Aorta (tissue), 5 donors: ENCODE measurements around the gene ACSF3. TPM values are rescaled to one million over a fixed set of nuclear protein-coding genes. Genes with fewer than 3 reads are reported as not detected.
A peak's percentile ranks its signal among the peaks of the same experiment; 100 is the strongest.
"Not testable (repeated sequence)": the region's sequence is repeated elsewhere in the genome, so short reads cannot be mapped to it uniquely, and the experiment has no call there.

Source experiments
- ATAC-seq: fragments of 200-7000 bp; cut with Tn5 transposase; one replicate; pipeline ENCODE4 v1.9.1; 2022; ENCODE audit warnings: moderate library complexity; ENCODE audit not compliant: low FRiP score
- DNase-seq, 2 donors: peaks; one replicate each; pipeline ENCODE4 v3.0.0-alpha.2; 2020
- H3K27ac ChIP-seq, 2 donors: one replicate each; pipeline ENCODE4 v1.5.1; 2013; ENCODE audit warnings: low read length in 2 of 2, mild to moderate bottlenecking in 2 of 2, moderate library complexity in 2 of 2, control low read depth in 1 of 2, inconsistent platforms in 1 of 2, low read depth in 1 of 2
- H3K27me3 ChIP-seq, 2 donors: one replicate each; pipeline ENCODE4 v1.6.1; 2013; ENCODE audit warnings: control low read depth in 1 of 2, low read length in 1 of 2, mild to moderate bottlenecking in 1 of 2, moderate library complexity in 1 of 2; ENCODE audit not compliant: insufficient read depth in 2 of 2, control insufficient read depth in 1 of 2
- H3K36me3 ChIP-seq, 2 donors: one replicate each; pipeline ENCODE4 v1.6.1; 2013; ENCODE audit warnings: control low read depth in 1 of 2, low read length in 1 of 2, mild to moderate bottlenecking in 1 of 2; ENCODE audit not compliant: insufficient read depth in 2 of 2, control insufficient read depth in 1 of 2
- H3K4me1 ChIP-seq, 2 donors: one replicate each; pipeline ENCODE4 v1.6.1; 2013; ENCODE audit warnings: low read length in 2 of 2, control low read depth in 1 of 2, mild to moderate bottlenecking in 1 of 2, moderate library complexity in 1 of 2; ENCODE audit not compliant: insufficient read depth in 2 of 2, control insufficient read depth in 1 of 2
- H3K4me3 ChIP-seq, 2 donors: one replicate each; pipeline ENCODE4 v1.5.1; 2013; ENCODE audit warnings: low read length in 2 of 2, control low read depth in 1 of 2, mild to moderate bottlenecking in 1 of 2
- H3K9me3 ChIP-seq: one replicate; pipeline ENCODE4 v1.6.1; 2013; ENCODE audit warnings: mild to moderate bottlenecking, low read length; ENCODE audit not compliant: control insufficient read depth
- WGBS, 2 donors: extraction: QIAGEN DNeasy Blood & Tissue Kit; methylation state at CpG; one replicate each; pipeline ENCODE4 v1.1.7; 2013; 5-methylcytosine and 5-hydroxymethylcytosine counted together
- intact Hi-C, 2 donors: fragments of 100-400 bp; cut with DNase I; formaldehyde crosslinking; loops; one replicate each; pipeline versions ENCODE4 v1.14.2 to v1.15.0; 2022
- polyA plus RNA-seq, 2 donors: library from polyadenylated mRNA; stranded (reverse); fragments of 200-250 nt; gene quantifications; one replicate each; pipeline ENCODE4 v1.2.3, GENCODE V29; 2013
- total RNA-seq, 2 donors: library from RNA; stranded (reverse); fragmentation: NEBNext Ultra II Directional; extraction: Animal tissue kit (Norgen Biotek cat#: 25700); gene quantifications; one replicate each; pipeline ENCODE4 v1.2.1, GENCODE V29; 2021
- donor health status: healthy with polysubstance abuse.
- donor health status: Bipolar disorder and iron deficiency.
- donor health status: DM: no; HTN: no; CAD: no.
- donor health status: DM: no; HTN: no; CAD: no.
- donor health status: DM: yes; HTN: yes; CAD: no.

The ACSF3 gene
- total and polyA plus RNA-seq, 4 donors = 19.3 to 48.4 (median 26.6) TPM

DNA sequence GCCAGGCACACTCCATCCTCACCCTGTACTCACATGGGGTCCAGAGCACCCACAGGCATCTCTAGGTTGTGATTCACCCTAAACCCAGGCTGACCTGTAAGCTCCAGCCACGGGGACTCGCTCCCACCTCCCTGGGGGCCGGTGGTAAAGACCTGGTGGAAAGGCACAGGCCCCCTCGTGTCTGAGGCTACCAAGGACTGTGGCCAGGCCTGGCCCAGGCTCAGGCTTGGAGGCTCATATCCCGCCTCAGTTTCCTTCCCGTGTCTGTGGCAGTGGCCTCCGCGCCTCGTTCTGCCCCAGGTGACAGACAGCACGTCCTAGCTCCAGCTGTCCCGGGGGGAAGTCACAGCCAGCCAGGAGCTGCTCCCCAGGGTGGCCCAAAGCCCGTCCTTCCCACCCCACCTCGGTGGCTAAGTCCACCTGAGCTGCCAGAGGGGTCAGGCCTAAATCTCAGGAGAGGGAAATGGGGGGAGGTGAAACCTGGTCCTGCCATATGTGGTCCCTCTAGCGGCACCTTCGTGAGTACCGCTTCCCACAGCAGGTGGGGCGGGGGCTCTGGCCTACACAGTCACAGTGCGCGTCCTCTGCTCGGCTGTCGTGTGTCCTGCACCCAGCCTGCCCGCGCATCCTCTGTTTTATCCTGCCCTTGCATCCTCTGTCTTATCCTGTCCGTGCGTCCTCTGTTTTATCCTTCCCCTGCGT, 90.5 kb downstream of the ACSF3 start:
- Histone ChIP-seq H3K4me1 (no peaks in the 10 kb centered on the region), H3K36me3 (no peaks in the 10 kb centered on the region), H3K4me3 (no peak overlapping the region), H3K9me3 (no peaks in the 10 kb centered on the region), H3K27me3 (no peaks in the 10 kb centered on the region), H3K27ac (no peak overlapping the region)
- DNase-seq (no peak), ATAC-seq (no peak)
- 70 to 74% methylated on average over 24 to 26 of the region's 26 CpGs for WGBS, 2 donors
- intact Hi-C loops = no loop called here

DNA sequence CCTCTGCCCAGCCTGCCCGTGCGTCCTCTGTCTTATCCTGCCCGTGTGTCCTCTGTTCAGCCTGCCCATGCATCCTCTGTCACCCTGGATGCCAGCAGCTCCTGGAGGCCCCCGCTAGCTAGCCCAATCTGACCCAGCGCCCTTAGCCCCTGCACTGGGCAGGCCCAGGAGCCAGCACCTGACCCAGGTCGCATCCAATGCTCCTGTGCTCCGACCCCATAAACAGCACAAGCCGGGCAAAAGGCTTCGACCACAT, 91.0 kb downstream of the ACSF3 start:
- DNase-seq (no peak), ATAC-seq (no peak)
- Histone ChIP-seq H3K27me3 (no peaks in the 10 kb centered on the region), H3K9me3 (no peaks in the 10 kb centered on the region), H3K27ac (no peak overlapping the region), H3K36me3 (no peaks in the 10 kb centered on the region), H3K4me1 (no peaks in the 10 kb centered on the region), H3K4me3 (no peak overlapping the region)
- intact Hi-C loops = no loop called here
- WGBS, 2 donors = 77 to 80% methylated on average over 9 of the region's 9 CpGs

DNA sequence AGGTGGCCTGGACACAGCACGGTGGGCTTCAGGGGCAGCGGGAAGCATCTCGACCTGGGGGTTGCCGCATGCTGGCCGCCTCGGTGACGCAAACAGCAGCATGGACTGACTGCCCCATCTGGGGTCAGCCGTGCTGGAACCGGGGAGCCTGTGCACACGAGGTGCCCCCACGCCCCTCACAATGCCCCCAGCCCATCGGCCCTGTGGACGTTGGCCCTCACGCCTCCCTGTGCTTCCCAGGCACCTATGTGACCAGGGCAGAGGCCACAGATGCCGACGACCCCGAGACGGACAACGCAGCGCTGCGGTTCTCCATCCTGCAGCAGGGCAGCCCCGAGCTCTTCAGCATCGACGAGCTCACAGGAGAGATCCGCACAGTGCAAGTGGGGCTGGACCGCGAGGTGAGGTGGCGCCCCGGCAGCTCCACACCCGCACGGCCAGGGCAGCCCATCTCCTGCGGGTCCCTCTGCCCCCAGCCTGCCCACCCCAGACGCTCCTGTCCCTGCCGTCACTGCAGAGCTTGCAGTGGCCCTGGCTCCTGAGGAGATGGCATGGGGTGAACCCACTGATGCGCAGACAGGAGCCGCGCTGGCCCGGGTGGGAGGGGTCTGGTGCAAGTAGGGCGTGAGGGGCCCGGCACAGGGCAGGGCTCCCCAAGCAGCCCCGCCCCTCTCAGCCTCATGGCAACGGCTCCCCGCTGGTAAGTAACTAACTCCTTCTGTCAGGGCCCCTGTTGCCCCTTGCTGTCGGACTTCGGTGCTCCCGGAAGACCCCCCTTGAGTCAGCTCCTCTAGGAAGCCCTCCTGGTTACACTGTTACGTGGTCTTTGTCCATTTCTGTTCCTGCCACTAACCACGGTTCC, 91.5 kb downstream of the ACSF3 start:
- Histone ChIP-seq H3K27me3 (no peaks in the 10 kb centered on the region), H3K4me1 (no peaks in the 10 kb centered on the region), H3K4me3 (no peak overlapping the region), H3K27ac (no peak overlapping the region), H3K36me3 (no peaks in the 10 kb centered on the region), H3K9me3 (no peaks in the 10 kb centered on the region)
- 67 to 73% methylated on average over 46 to 48 of the region's 48 CpGs for WGBS, 2 donors
- no peak for DNase-seq
- intact Hi-C loops = no loop called here
- ATAC-seq = peak; percentile 44

DNA sequence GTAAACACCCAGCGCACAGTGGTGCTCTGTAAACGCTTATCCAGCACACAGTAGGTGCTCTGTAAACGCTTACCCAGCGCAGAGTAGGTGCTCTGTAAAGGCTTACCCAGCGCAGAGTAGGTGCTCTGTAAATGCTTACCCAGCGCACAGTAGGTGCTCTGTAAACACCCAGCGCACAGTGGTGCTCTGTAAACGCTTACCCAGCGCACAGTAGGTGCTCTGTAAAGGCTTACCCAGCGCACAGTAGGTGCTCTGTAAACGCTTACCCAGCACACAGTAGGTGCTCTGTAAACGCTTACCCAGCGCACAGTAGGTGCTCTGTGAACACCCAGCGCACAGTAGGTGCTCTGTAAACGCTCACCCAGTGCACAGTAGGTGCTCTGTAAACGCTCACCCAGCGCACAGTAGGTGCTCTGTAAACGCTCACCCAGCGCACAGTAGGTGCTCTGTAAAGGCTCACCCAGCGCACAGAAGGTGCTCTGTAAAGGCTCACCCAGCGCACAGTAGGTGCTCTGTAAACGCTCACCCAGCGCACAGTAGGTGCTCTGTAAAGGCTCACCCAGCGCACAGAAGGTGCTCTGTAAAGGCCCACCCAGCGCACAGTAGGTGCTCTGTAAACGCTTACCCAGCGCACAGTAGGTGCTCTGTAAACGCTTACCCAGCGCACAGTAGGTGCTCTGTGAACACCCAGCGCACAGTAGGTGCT, 92.4 kb downstream of the ACSF3 start:
- H3K27me3 ChIP-seq = not testable (repeated sequence)
- whole genome bisulfite sequencing, 2 donors = 92 to 95% methylated on average over 30 of the region's 30 CpGs

DNA sequence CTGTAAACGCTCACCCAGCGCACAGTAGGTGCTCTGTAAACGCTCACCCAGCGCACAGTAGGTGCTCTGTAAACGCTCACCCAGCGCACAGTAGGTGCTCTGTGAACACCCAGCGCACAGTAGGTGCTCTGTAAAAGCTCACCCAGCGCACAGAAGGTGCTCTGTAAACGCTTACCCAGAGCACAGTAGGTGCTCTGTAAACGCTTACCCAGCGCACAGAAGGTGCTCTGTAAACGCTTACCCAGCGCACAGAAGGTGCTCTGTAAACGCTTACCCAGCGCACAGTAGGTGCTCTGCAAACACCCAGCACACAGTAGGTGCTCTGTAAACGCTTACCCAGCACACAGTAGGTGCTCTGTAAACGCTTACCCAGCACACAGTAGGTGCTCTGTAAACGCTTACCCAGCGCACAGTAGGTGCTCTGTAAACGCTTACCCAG, 93.0 kb downstream of the ACSF3 start:
- ATAC-seq, H3K27ac ChIP-seq, H3K4me1 ChIP-seq, H3K4me3 ChIP-seq, intact Hi-C loops, DNase-seq, H3K27me3 ChIP-seq, H3K9me3 ChIP-seq, H3K36me3 ChIP-seq: not testable (repeated sequence)
- WGBS, 2 donors = 89 to 92% methylated on average over 18 to 20 of the region's 20 CpGs

More for the DNA sequence above, 92.4 kb downstream of the ACSF3 start:
- H3K4me3 ChIP-seq, intact Hi-C loops, ATAC-seq, H3K9me3 ChIP-seq, H3K36me3 ChIP-seq, DNase-seq, H3K4me1 ChIP-seq, H3K27ac ChIP-seq: not testable (repeated sequence)

DNA sequence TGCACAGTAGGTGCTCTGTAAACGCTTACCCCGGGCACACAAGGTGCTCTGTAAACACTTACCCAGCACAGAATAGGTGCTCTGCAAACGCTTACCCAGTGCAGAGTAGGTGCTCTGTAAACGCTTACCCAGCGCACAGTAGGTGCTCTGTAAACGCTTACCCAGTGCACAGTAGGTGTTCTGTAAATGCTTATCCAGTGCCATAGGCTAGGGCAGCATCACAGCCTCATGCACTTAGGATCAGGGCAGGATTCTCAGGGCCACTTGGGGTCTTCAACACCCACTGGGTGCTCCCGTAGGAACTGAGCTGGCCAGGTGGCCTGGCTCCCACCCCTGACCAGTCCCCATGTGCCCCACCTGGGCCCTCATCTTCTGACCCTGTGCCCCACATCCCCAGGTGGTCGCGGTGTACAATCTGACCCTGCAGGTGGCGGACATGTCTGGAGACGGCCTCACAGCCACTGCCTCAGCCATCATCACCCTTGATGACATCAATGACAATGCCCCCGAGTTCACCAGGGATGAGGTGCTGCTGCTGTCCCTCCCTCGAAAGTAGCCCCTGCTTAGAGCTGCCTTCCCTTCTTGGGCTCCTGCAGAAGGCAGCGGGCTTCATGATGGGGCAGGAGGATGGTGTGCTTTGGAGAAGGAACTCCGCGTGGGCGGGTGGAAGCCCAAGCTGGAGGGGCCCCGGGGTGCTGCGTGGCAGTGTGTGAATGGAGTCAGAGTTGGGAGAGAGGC, 93.5 kb downstream of the ACSF3 start:
- Histone ChIP-seq H3K27me3 (no peaks in the 10 kb centered on the region), H3K4me1 (no peaks in the 10 kb centered on the region), H3K36me3 (no peaks in the 10 kb centered on the region), H3K9me3 (no peaks in the 10 kb centered on the region), H3K27ac (no peak overlapping the region), H3K4me3 (no peak overlapping the region)
- intact Hi-C loops = no loop called here
- no peak for ATAC-seq
- 65 to 69% methylated on average over 19 of the region's 19 CpGs for WGBS, 2 donors
- DNase-seq = peak in 1 of 2 donors; percentile 50

DNA sequence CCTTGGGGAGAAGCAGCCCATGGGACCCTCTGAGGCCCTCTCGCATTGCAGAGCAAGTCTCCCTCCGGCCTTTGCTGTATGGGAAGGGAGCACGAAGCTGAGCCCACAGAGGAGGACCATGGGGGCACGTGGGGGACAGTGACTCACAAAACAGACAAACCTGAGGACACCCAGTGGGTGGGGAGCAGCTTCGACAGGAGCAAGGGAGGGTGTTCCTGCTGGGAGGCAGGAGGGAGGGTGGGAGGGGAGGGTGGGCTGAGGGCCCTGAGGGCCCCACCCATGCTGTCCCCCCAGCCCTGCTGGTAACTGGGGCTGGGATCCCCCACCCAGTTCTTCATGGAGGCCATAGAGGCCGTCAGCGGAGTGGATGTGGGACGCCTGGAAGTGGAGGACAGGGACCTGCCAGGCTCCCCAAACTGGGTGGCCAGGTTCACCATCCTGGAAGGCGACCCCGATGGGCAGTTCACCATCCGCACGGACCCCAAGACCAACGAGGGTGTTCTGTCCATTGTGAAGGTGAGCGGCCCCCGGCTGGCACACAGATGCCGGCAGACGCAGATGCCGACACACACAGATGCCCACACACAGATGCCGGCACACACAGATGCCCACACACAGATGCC, 94.2 kb downstream of the ACSF3 start:
- DNase-seq (peak; percentile 43 to 66), ATAC-seq (no peak)
- Histone ChIP-seq H3K27me3 (no peaks in the 10 kb centered on the region), H3K36me3 (no peaks in the 10 kb centered on the region), H3K27ac (no peak overlapping the region), H3K4me1 (no peaks in the 10 kb centered on the region), H3K9me3 (no peaks in the 10 kb centered on the region), H3K4me3 (no peak overlapping the region)
- intact Hi-C loops = no loop called here
- WGBS, 2 donors = 65 to 70% methylated on average over 19 of the region's 19 CpGs
